HAP-1 (cell line): ENCODE measurements around the gene ENO3.
"Not testable (repeated sequence)": the region's sequence is repeated elsewhere in the genome, so short reads cannot be mapped to it uniquely, and the experiment has no call there.

Source experiments
- DNase-seq, 2 experiments: peaks; one replicate each; pipeline ENCODE4 v3.0.0-alpha.2; 2016 to 2020; ENCODE audit warnings: low spot score in 2 of 2
- H3K27me3 ChIP-seq: fragments of 250-450 bp; sonication (Bioruptor Pico); 2 replicates; pipeline ENCODE4 v1.5.1; 2020; ENCODE audit warnings: low read depth, mild to moderate bottlenecking, moderate library complexity
- H3K36me3 ChIP-seq: fragments of 250-450 bp; sonication (Bioruptor Pico); replicated peaks from 2 replicates; pipeline ENCODE4 v1.5.1; 2020; ENCODE audit warnings: mild to moderate bottlenecking
- H3K4me1 ChIP-seq: fragments of 250-450 bp; sonication (Bioruptor Pico); 2 replicates; pipeline ENCODE4 v1.5.1; 2020; ENCODE audit warnings: mild to moderate bottlenecking
- H3K4me3 ChIP-seq: fragments of 250-450 bp; sonication (Bioruptor Pico); 2 replicates; pipeline ENCODE4 v1.5.1; 2020; ENCODE audit warnings: mild to moderate bottlenecking, moderate library complexity
- H3K9me3 ChIP-seq: fragments of 250-450 bp; sonication (Bioruptor Pico); 2 replicates; pipeline ENCODE4 v1.5.1; 2020; ENCODE audit warnings: mild to moderate bottlenecking, moderate library complexity
- in situ Hi-C: fragments of 300-500 bp; cut with MboI; formaldehyde crosslinking; loops from 3 replicates; pipeline ENCODE4 v1.14.3; 2020; ENCODE audit warnings: low sequenced_read_pairs, inconsistent platforms, mixed read lengths

The ENO3 gene

GRCh38 chr17:4950746-4951204 lies at the start of gene ENO3:
Gene ENO3 (plus strand): TSS chr17:4951119. CDS start chr17:4951830, 711 bp downstream.
- in situ Hi-C loops = no loop called here
- H3K4me3 ChIP-seq = peak within 1 kb of the TSS; percentile 98
- no peaks in the 10 kb centered on the region for H3K9me3 ChIP-seq
- H3K27me3 ChIP-seq = no peaks in the 10 kb centered on the region
- peaks cover 22% of the 10 kb centered on the region for H3K36me3 ChIP-seq
- DNase-seq = peak in 1 of 2 experiments; percentile 63
- H3K4me1 ChIP-seq = peaks cover 18% of the 10 kb centered on the region

GRCh38 chr17:4901648-4902344 lies 49.1 kb upstream of the ENO3 start:
- Histone ChIP-seq H3K9me3 (no peaks in the 10 kb centered on the region), H3K4me3 (no peak overlapping the region), H3K36me3 (no peaks in the 10 kb centered on the region; the same call in 1 of the 2 replicates), H3K27me3 (no peaks in the 10 kb centered on the region), H3K4me1 (no peaks in the 10 kb centered on the region)
- in situ Hi-C loops = no loop called here
- DNase-seq = no peak

- Histone ChIP-seq H3K36me3 (no peaks in the 10 kb centered on the region; the same call in 1 of the 2 replicates), H3K4me1 (no peaks in the 10 kb centered on the region), H3K4me3 (no peak overlapping the region), H3K9me3 (no peaks in the 10 kb centered on the region), H3K27me3 (no peaks in the 10 kb centered on the region)
- in situ Hi-C loops = no loop called here
- DNase-seq = no peak
These were observed 48.4 kb upstream of the ENO3 start for GRCh38 chr17:4902540-4902939.

- Histone ChIP-seq H3K4me3 (no peak within 1 kb of the TSS), H3K4me1 (no peaks in the 10 kb centered on the region)
- in situ Hi-C loops = no loop called here
These were observed 47.7 kb upstream of the ENO3 start, which contains the start of gene CHRNE for GRCh38 chr17:4903051-4903818. Gene CHRNE (minus strand): TSS chr17:4903098. CDS start chr17:4903063, 35 bp downstream.

GRCh38 chr17:4906642-4907041 lies 44.3 kb upstream of the ENO3 start:
- DNase-seq, in situ Hi-C loops, H3K36me3 ChIP-seq: not testable (repeated sequence)

More at GRCh38 chr17:4903051-4903818, 47.7 kb upstream of the ENO3 start, which contains the start of gene CHRNE:
- DNase-seq = peak; percentile 63 to 90
- no peaks in the 10 kb centered on the region; the same call in 1 of the 2 replicates for H3K36me3 ChIP-seq
- no peaks in the 10 kb centered on the region for H3K9me3 ChIP-seq
- H3K27me3 ChIP-seq = no peaks in the 10 kb centered on the region

GRCh38 chr17:4908301-4908700 lies 42.6 kb upstream of the ENO3 start:
- Histone ChIP-seq H3K4me1 (no peaks in the 10 kb centered on the region), H3K27me3 (no peaks in the 10 kb centered on the region), H3K36me3 (no peaks in the 10 kb centered on the region), H3K9me3 (no peaks in the 10 kb centered on the region), H3K4me3 (no peak overlapping the region)
- DNase-seq = no peak
- in situ Hi-C loops = no loop called here

More at GRCh38 chr17:4906642-4907041, 44.3 kb upstream of the ENO3 start:
- not testable (repeated sequence) for H3K4me3 ChIP-seq, H3K4me1 ChIP-seq, H3K27me3 ChIP-seq, H3K9me3 ChIP-seq

- no peaks in the 10 kb centered on the region for H3K4me1 ChIP-seq
- DNase-seq = peak; percentile 73 to 87
- in situ Hi-C loops = no loop called here
- no peaks in the 10 kb centered on the region for H3K27me3 ChIP-seq
- no peak overlapping the region for H3K4me3 ChIP-seq
- H3K9me3 ChIP-seq = no peaks in the 10 kb centered on the region
- H3K36me3 ChIP-seq = no peaks in the 10 kb centered on the region
These were observed 42.0 kb upstream of the ENO3 start for GRCh38 chr17:4908711-4909496.

- Histone ChIP-seq H3K27me3 (no peaks in the 10 kb centered on the region), H3K36me3 (no peaks in the 10 kb centered on the region), H3K9me3 (no peaks in the 10 kb centered on the region), H3K4me1 (peaks cover 3% of the 10 kb centered on the region; the same call in 1 of the 2 replicates), H3K4me3 (no peak overlapping the region)
- in situ Hi-C loops = loop anchor here (10.0 kb wide), 1 partner anchor 151 kb away; no protein-coding TSS in a partner anchor
- no peak for DNase-seq
These were observed 36.9 kb upstream of the ENO3 start for GRCh38 chr17:4913994-4914393.

GRCh38 chr17:4914551-4914950 lies 36.4 kb upstream of the ENO3 start:
- not testable (repeated sequence) for H3K36me3 ChIP-seq, DNase-seq, H3K4me3 ChIP-seq, H3K4me1 ChIP-seq, H3K9me3 ChIP-seq, H3K27me3 ChIP-seq
- in situ Hi-C loops = loop anchor here (10.0 kb wide), 1 partner anchor 150 kb away; no protein-coding TSS in a partner anchor

GRCh38 chr17:4919511-4920047 lies 31.3 kb upstream of the ENO3 start:
- Histone ChIP-seq H3K36me3 (no peaks in the 10 kb centered on the region), H3K27me3 (no peaks in the 10 kb centered on the region), H3K4me3 (no peak overlapping the region), H3K9me3 (no peaks in the 10 kb centered on the region), H3K4me1 (peaks cover 3% of the 10 kb centered on the region; the same call in 1 of the 2 replicates)
- no peak for DNase-seq
- in situ Hi-C loops = loop anchor here (10.0 kb wide), 1 partner anchor 145 kb away; no protein-coding TSS in a partner anchor

GRCh38 chr17:4920351-4921048 lies 30.4 kb upstream of the ENO3 start:
- Histone ChIP-seq H3K36me3 (no peaks in the 10 kb centered on the region), H3K4me1 (peaks cover 3% of the 10 kb centered on the region; the same call in 1 of the 2 replicates), H3K27me3 (no peaks in the 10 kb centered on the region), H3K4me3 (no peak overlapping the region), H3K9me3 (no peaks in the 10 kb centered on the region)
- no peak for DNase-seq
- in situ Hi-C loops = no loop called here

- H3K9me3 ChIP-seq = no peaks in the 10 kb centered on the region
- in situ Hi-C loops = no loop called here
- H3K4me3 ChIP-seq = no peak overlapping the region
- peaks cover under 1% of the 10 kb centered on the region; the same call in 1 of the 2 replicates for H3K4me1 ChIP-seq
- H3K36me3 ChIP-seq = no peaks in the 10 kb centered on the region
- H3K27me3 ChIP-seq = no peaks in the 10 kb centered on the region
- DNase-seq = no peak
These were observed 29.6 kb upstream of the ENO3 start for GRCh38 chr17:4921320-4921719.
